IPS-18a (cell line): ENCODE measurements around the gene STRN4.

Experiments used
- H3K27ac ChIP-seq: one replicate; pipeline ENCODE4 v1.5.1; 2013; ENCODE audit warnings: low read length
- H3K27me3 ChIP-seq: one replicate; pipeline ENCODE4 v1.6.1; 2013; ENCODE audit warnings: mild to moderate bottlenecking, low read length; ENCODE audit not compliant: control insufficient read depth, insufficient read depth
- H3K36me3 ChIP-seq: one replicate; pipeline ENCODE4 v1.6.1; 2013; ENCODE audit warnings: low read depth, low read length; ENCODE audit not compliant: control insufficient read depth
- H3K4me1 ChIP-seq: one replicate; pipeline ENCODE4 v1.6.1; 2013; ENCODE audit warnings: low read depth, low read length; ENCODE audit not compliant: control insufficient read depth
- H3K4me3 ChIP-seq: one replicate; pipeline ENCODE4 v1.5.1; 2013; ENCODE audit warnings: low read length
- H3K9ac ChIP-seq: one replicate; pipeline ENCODE4 v1.6.1; 2013; ENCODE audit warnings: mild to moderate bottlenecking, low read length, moderate library complexity
- H3K9me3 ChIP-seq: one replicate; pipeline ENCODE4 v1.6.1; 2013; ENCODE audit warnings: low read depth, low read length; ENCODE audit not compliant: control insufficient read depth

Gene STRN4

GRCh38 chr19:46692918-46693722 lies 53.1 kb downstream of the STRN4 start:
- H3K9ac ChIP-seq = no peak overlapping the region
- H3K9me3 ChIP-seq = no peaks in the 10 kb centered on the region
- no peak overlapping the region for H3K27ac ChIP-seq
- peaks cover 53% of the 10 kb centered on the region for H3K36me3 ChIP-seq
- H3K4me3 ChIP-seq = no peak overlapping the region
- peaks cover 3% of the 10 kb centered on the region for H3K4me1 ChIP-seq
- no peaks in the 10 kb centered on the region for H3K27me3 ChIP-seq

- Histone ChIP-seq H3K27me3 (no peaks in the 10 kb centered on the region), H3K4me1 (peaks cover 2% of the 10 kb centered on the region), H3K9me3 (no peaks in the 10 kb centered on the region), H3K9ac (no peak overlapping the region), H3K4me3 (no peak overlapping the region), H3K27ac (no peak overlapping the region), H3K36me3 (peaks cover 64% of the 10 kb centered on the region)
These were observed 54.3 kb downstream of the STRN4 start for GRCh38 chr19:46691948-46692347.

DNA sequence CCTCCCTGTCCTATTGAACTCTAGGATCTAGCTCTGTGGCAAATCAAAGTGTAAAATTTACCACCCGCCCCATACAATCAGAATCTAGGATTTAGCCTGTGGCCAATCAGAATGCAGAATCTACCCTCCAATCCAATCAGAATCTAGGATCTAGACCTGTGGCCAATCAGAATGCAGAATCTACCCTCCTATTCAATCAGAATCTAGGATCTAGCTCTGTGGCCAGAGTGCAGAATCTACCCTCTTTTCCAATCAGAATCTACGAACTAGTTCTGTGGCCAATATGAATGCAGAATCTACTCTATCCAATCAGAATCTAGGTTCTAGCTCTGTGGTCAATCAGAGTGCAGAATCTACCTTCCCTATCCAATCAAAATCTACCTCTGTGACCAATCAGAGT lies 55.1 kb downstream of the STRN4 start:
- Histone ChIP-seq H3K27ac (no peak overlapping the region), H3K9me3 (no peaks in the 10 kb centered on the region), H3K9ac (no peak overlapping the region), H3K27me3 (no peaks in the 10 kb centered on the region), H3K4me3 (no peak overlapping the region), H3K4me1 (no peaks in the 10 kb centered on the region), H3K36me3 (peaks cover 64% of the 10 kb centered on the region)

DNA sequence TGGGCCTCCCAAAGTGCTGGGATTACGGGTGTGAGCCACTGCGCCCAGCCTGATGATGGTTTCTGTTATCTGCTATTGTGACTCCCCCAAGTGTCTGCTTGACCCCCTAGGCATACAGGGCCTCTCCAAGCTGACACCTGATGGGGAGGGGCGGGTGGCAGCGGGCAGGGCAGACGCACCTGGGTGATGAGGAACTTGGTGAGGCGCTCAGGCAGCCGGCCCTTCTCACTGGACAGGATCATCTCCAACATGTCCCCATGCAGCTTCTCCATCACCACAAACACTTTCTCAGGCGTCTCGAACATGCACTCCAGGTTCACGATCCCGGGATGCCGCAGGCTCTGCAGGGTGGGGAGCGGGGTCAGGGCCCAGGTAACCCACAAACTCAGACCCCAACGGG lies 56.9 kb downstream of the STRN4 start:
- H3K27ac ChIP-seq = no peak overlapping the region
- H3K4me3 ChIP-seq = no peak overlapping the region
- H3K4me1 ChIP-seq = no peaks in the 10 kb centered on the region
- H3K9me3 ChIP-seq = no peaks in the 10 kb centered on the region
- H3K36me3 ChIP-seq = peaks cover 74% of the 10 kb centered on the region
- H3K27me3 ChIP-seq = no peaks in the 10 kb centered on the region
- no peak overlapping the region for H3K9ac ChIP-seq

- H3K27me3 ChIP-seq = no peaks in the 10 kb centered on the region
- no peaks in the 10 kb centered on the region for H3K9me3 ChIP-seq
- no peak overlapping the region for H3K27ac ChIP-seq
- H3K4me1 ChIP-seq = no peaks in the 10 kb centered on the region
- H3K36me3 ChIP-seq = peaks cover 66% of the 10 kb centered on the region
- H3K4me3 ChIP-seq = no peak overlapping the region
- H3K9ac ChIP-seq = no peak overlapping the region
These were observed 58.7 kb downstream of the STRN4 start for GRCh38 chr19:46687438-46688145.

DNA sequence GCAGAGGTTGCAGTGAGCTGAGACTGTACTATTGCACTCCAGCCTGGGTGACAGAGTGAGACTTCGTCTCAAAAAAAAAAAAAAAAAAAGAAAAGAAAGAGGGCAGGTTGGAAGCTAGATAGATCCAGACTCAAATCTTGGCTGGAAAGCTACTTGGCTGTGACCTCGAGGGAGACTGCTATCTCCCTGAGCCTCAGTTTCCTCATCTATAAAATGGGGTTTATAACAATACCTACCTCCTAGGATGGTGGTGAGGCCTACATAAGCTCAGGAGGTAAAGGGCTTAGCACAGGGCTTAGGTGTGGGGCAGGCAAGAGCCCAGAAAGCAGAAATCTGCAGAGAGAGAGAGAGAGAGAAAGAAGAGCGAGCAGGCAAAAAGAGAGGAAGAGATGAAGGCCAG lies 61.1 kb downstream of the STRN4 start:
- Histone ChIP-seq H3K4me3 (no peak overlapping the region), H3K9me3 (no peaks in the 10 kb centered on the region), H3K9ac (no peak overlapping the region), H3K4me1 (no peaks in the 10 kb centered on the region), H3K36me3 (peaks cover 50% of the 10 kb centered on the region), H3K27ac (no peak overlapping the region), H3K27me3 (no peaks in the 10 kb centered on the region)

DNA sequence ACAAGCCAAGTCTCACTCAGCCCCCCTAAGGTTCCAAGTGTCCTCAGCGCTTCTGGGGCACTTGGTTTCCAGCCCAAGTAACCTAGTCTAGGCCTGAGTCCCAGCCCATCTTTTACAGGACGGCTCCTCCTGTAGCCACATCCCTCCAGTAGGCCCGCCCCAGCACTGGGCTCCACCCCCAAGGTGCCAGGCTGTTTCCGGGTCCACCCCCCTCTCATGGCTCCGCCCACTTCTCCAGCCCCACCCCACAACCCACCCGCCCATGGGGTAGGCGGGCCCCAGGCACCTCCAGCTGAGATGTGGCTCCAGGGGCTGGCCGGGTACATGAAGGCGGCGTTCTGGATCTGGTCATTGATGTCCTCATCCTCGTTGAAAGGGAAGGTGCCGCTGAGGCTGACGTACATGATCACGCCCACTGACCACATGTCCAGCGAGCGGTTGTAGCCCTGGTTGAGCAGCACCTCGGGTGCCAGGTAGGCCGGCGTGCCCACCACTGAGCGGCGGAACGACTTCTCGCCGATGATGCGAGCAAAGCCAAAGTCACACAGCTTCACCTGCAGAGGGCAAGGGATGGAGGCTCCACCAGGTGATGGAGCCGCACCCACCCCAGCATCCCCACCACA lies 68.0 kb downstream of the STRN4 start:
- no peaks in the 10 kb centered on the region for H3K4me1 ChIP-seq
- H3K9ac ChIP-seq = no peak overlapping the region
- peaks cover 31% of the 10 kb centered on the region for H3K36me3 ChIP-seq
- no peak overlapping the region for H3K4me3 ChIP-seq
- no peaks in the 10 kb centered on the region for H3K9me3 ChIP-seq
- no peaks in the 10 kb centered on the region for H3K27me3 ChIP-seq
- no peak overlapping the region for H3K27ac ChIP-seq

- Histone ChIP-seq H3K27me3 (no peaks in the 10 kb centered on the region), H3K27ac (no peak overlapping the region), H3K9ac (no peak overlapping the region), H3K36me3 (peaks cover 27% of the 10 kb centered on the region), H3K9me3 (no peaks in the 10 kb centered on the region), H3K4me3 (no peak overlapping the region), H3K4me1 (no peaks in the 10 kb centered on the region)
These were observed 71.7 kb downstream of the STRN4 start for GRCh38 chr19:46674416-46675178.

GRCh38 chr19:46670813-46671212 lies 75.4 kb downstream of the STRN4 start:
- Histone ChIP-seq H3K4me3 (no peak overlapping the region), H3K36me3 (peaks cover 15% of the 10 kb centered on the region), H3K27me3 (no peaks in the 10 kb centered on the region), H3K9me3 (no peaks in the 10 kb centered on the region), H3K4me1 (no peaks in the 10 kb centered on the region), H3K27ac (no peak overlapping the region), H3K9ac (no peak overlapping the region)
